ENCODE measurements around the gene ANXA2. TPM values are rescaled to one million over a fixed set of nuclear protein-coding genes. Genes with fewer than 3 reads are reported as not detected.

Gene ANXA2
- 1,000 to 10,000 TPM in 1 of 2 donors, 100 to 1,000 TPM in 1; 815 to 1,045 TPM for total RNA-seq
- long read RNA-seq, donor 1, transcript ANXA2-203 (14 exons, 1,444 nt) = minor isoform, 29 of 514 reads
- long read RNA-seq, donor 1, transcript ANXA2-204 (13 exons, 1,435 nt) = major isoform, 430 of 514 reads
- long read RNA-seq, donor 1, partial matches to known transcripts = 29 of 514 reads
- long read RNA-seq, donor 1, other reads (novel, unspliced or antisense) = 22 of 514 reads
- long read RNA-seq, donor 2, transcript ANXA2-203 (14 exons, 1,444 nt) = minor isoform, 399 of 7,033 reads
- long read RNA-seq, donor 2, transcript ANXA2-201 (13 exons, 1,444 nt) = minor isoform, 27 of 7,033 reads
- long read RNA-seq, donor 2, transcript ANXA2-204 (13 exons, 1,435 nt) = major isoform, 5,945 of 7,033 reads
- long read RNA-seq, donor 2, transcript ANXA2-202 (14 exons, 1,676 nt) = minor isoform, 22 of 7,033 reads
- long read RNA-seq, donor 2, partial matches to known transcripts = 213 of 7,033 reads
- long read RNA-seq, donor 2, other reads (novel, unspliced or antisense) = 426 of 7,033 reads

GRCh38 chr15:60397772-60398445 lies at the start of gene ANXA2:
Gene ANXA2 (minus strand): TSS chr15:60397986. CDS start chr15:60386075, 11,911 bp downstream.
- intact Hi-C loops (cut with DNase I) = no loop called here
- DNase-seq (ENCODE audit: low spot score) = peak; percentile 96

GRCh38 chr15:60444289-60444912 lies 46.6 kb upstream of the ANXA2 start:
- intact Hi-C loops (cut with DNase I) = loop anchor here in 1 of 2 donors (10.0 kb wide), 1 partner anchor 90 kb away; no protein-coding TSS in a partner anchor
- no peak for DNase-seq (ENCODE audit: low spot score)

GRCh38 chr15:60442763-60443162 lies 45.0 kb upstream of the ANXA2 start:
- intact Hi-C loops (cut with DNase I) = loop anchor here in 1 of 2 donors (10.0 kb wide), 1 partner anchor 88 kb away; no protein-coding TSS in a partner anchor
- DNase-seq (ENCODE audit: low spot score) = no peak

GRCh38 chr15:60442031-60442650 lies 44.4 kb upstream of the ANXA2 start:
- intact Hi-C loops (cut with DNase I) = loop anchor here in 1 of 2 donors (10.0 kb wide), 1 partner anchor 87 kb away; no protein-coding TSS in a partner anchor

GRCh38 chr15:60441331-60441730 lies 43.5 kb upstream of the ANXA2 start:
- intact Hi-C loops (cut with DNase I) = loop anchor here in 1 of 2 donors (10.0 kb wide), 1 partner anchor 87 kb away; no protein-coding TSS in a partner anchor
- no peak for DNase-seq (ENCODE audit: low spot score)

More at GRCh38 chr15:60442031-60442650, 44.4 kb upstream of the ANXA2 start:
- no peak for DNase-seq (ENCODE audit: low spot score)

- no peak for DNase-seq (ENCODE audit: low spot score)
- intact Hi-C loops (cut with DNase I) = no loop called here
Observed at GRCh38 chr15:60438646-60439045, 40.9 kb upstream of the ANXA2 start.

- intact Hi-C loops (cut with DNase I) = no loop called here
- DNase-seq (ENCODE audit: low spot score) = no peak
Observed at GRCh38 chr15:60428935-60429334, 31.1 kb upstream of the ANXA2 start.

GRCh38 chr15:60426870-60427508 lies 29.2 kb upstream of the ANXA2 start:
- intact Hi-C loops (cut with DNase I) = no loop called here
- DNase-seq (ENCODE audit: low spot score) = no peak

GRCh38 chr15:60425461-60425860 lies 27.7 kb upstream of the ANXA2 start:
- no peak for DNase-seq (ENCODE audit: low spot score)
- intact Hi-C loops (cut with DNase I) = no loop called here

- intact Hi-C loops (cut with DNase I) = no loop called here
Observed at GRCh38 chr15:60424006-60424405, 26.2 kb upstream of the ANXA2 start.

GRCh38 chr15:60423537-60423936 lies 25.8 kb upstream of the ANXA2 start:
- DNase-seq (ENCODE audit: low spot score) = no peak
- intact Hi-C loops (cut with DNase I) = no loop called here

More at GRCh38 chr15:60424006-60424405, 26.2 kb upstream of the ANXA2 start:
- DNase-seq (ENCODE audit: low spot score) = no peak

GRCh38 chr15:60421544-60421943 lies 23.8 kb upstream of the ANXA2 start:
- intact Hi-C loops (cut with DNase I) = no loop called here
- no peak for DNase-seq (ENCODE audit: low spot score)

- intact Hi-C loops (cut with DNase I) = no loop called here
- no peak for DNase-seq (ENCODE audit: low spot score)
Observed at GRCh38 chr15:60420203-60420716, 22.5 kb upstream of the ANXA2 start.

GRCh38 chr15:60419753-60420152 lies 22.0 kb upstream of the ANXA2 start:
- intact Hi-C loops (cut with DNase I) = no loop called here
- DNase-seq (ENCODE audit: low spot score) = no peak

GRCh38 chr15:60418096-60418495 lies 20.3 kb upstream of the ANXA2 start:
- intact Hi-C loops (cut with DNase I) = no loop called here
- no peak for DNase-seq (ENCODE audit: low spot score)

GRCh38 chr15:60417112-60417511 lies 19.3 kb upstream of the ANXA2 start:
- DNase-seq (ENCODE audit: low spot score) = no peak
- intact Hi-C loops (cut with DNase I) = no loop called here

GRCh38 chr15:60416484-60416883 lies 18.7 kb upstream of the ANXA2 start:
- intact Hi-C loops (cut with DNase I) = no loop called here

GRCh38 chr15:60414016-60414682 lies 16.4 kb upstream of the ANXA2 start:
- intact Hi-C loops (cut with DNase I) = no loop called here

More at GRCh38 chr15:60416484-60416883, 18.7 kb upstream of the ANXA2 start:
- DNase-seq (ENCODE audit: low spot score) = no peak

More at GRCh38 chr15:60414016-60414682, 16.4 kb upstream of the ANXA2 start:
- no peak for DNase-seq (ENCODE audit: low spot score)

All from posterior vena cava (tissue), 2 donors.